Measurements from ENCODE around the gene MICA.
A peak's percentile ranks its signal among the peaks of the same experiment; 100 is the strongest.
"Not testable (repeated sequence)": the region's sequence is repeated elsewhere in the genome, so short reads cannot be mapped to it uniquely, and the experiment has no call there.

Gene MICA

GRCh38 chr6:31446481-31446880, 43.1 kb downstream of the MICA start:
- Mint-ChIP-seq H3K36me3 (ENCODE audit: low read depth) (no peaks in the 10 kb centered on the region), H3K27ac (no peak overlapping the region), H3K27me3 (peaks cover 31% of the 10 kb centered on the region), H3K4me3 (no peak overlapping the region), H3K4me1 (ENCODE audit: low read depth) (peaks cover 8% of the 10 kb centered on the region), H3K9me3 (no peaks in the 10 kb centered on the region)
- DNase-seq, result no peak

GRCh38 chr6:31446999-31447789, 43.8 kb downstream of the MICA start:
- H3K27ac Mint-ChIP-seq; H3K4me1 Mint-ChIP-seq (ENCODE audit: low read depth); H3K36me3 Mint-ChIP-seq (ENCODE audit: low read depth); DNase-seq; H3K9me3 Mint-ChIP-seq; H3K4me3 Mint-ChIP-seq: not testable (repeated sequence)
- peaks cover 28% of the 10 kb centered on the region for H3K27me3 Mint-ChIP-seq

GRCh38 chr6:31450751-31451150, 47.4 kb downstream of the MICA start:
- H3K27ac Mint-ChIP-seq, result no peak overlapping the region

GRCh38 chr6:31452859-31453258, 49.5 kb downstream of the MICA start:
- Mint-ChIP-seq H3K4me3 (no peak overlapping the region), H3K9me3 (no peaks in the 10 kb centered on the region), H3K27me3 (peaks cover 13% of the 10 kb centered on the region), H3K4me1 (ENCODE audit: low read depth) (no peaks in the 10 kb centered on the region), H3K36me3 (ENCODE audit: low read depth) (no peaks in the 10 kb centered on the region), H3K27ac (no peak overlapping the region)
- DNase-seq, result no peak

More at GRCh38 chr6:31450751-31451150, 47.4 kb downstream of the MICA start:
- Mint-ChIP-seq H3K4me3 (no peak overlapping the region), H3K27me3 (peaks cover 15% of the 10 kb centered on the region), H3K36me3 (ENCODE audit: low read depth) (no peaks in the 10 kb centered on the region), H3K9me3 (no peaks in the 10 kb centered on the region), H3K4me1 (ENCODE audit: low read depth) (peaks cover 3% of the 10 kb centered on the region)
- no peak for DNase-seq

- Mint-ChIP-seq H3K36me3 (ENCODE audit: low read depth) (no peaks in the 10 kb centered on the region), H3K4me3 (no peak overlapping the region), H3K4me1 (ENCODE audit: low read depth) (no peaks in the 10 kb centered on the region), H3K27me3 (peaks cover 13% of the 10 kb centered on the region), H3K9me3 (no peaks in the 10 kb centered on the region), H3K27ac (no peak overlapping the region)
- no peak for DNase-seq
Measured at GRCh38 chr6:31453259-31453658, 49.9 kb downstream of the MICA start.

GRCh38 chr6:31459864-31460263, 56.5 kb downstream of the MICA start:
- not testable (repeated sequence) for DNase-seq, H3K27me3 Mint-ChIP-seq, H3K4me3 Mint-ChIP-seq, H3K9me3 Mint-ChIP-seq, H3K27ac Mint-ChIP-seq
- Mint-ChIP-seq H3K36me3 (ENCODE audit: low read depth) (peaks cover 22% of the 10 kb centered on the region), H3K4me1 (ENCODE audit: low read depth) (peaks cover 29% of the 10 kb centered on the region)

GRCh38 chr6:31460361-31461025, 57.1 kb downstream of the MICA start:
- Mint-ChIP-seq H3K27ac (no peak overlapping the region), H3K36me3 (ENCODE audit: low read depth) (peaks cover 28% of the 10 kb centered on the region), H3K4me1 (ENCODE audit: low read depth) (peaks cover 35% of the 10 kb centered on the region), H3K4me3 (no peak overlapping the region), H3K27me3 (no peaks in the 10 kb centered on the region), H3K9me3 (no peaks in the 10 kb centered on the region)
- DNase-seq, result no peak

- H3K4me1 Mint-ChIP-seq (ENCODE audit: low read depth), result peaks cover 53% of the 10 kb centered on the region
- peaks cover 46% of the 10 kb centered on the region for H3K36me3 Mint-ChIP-seq (ENCODE audit: low read depth)
- peak overlapping the region; percentile 99 for H3K4me3 Mint-ChIP-seq
- no peak for DNase-seq
- peak overlapping the region; percentile 97 for H3K27ac Mint-ChIP-seq
- no peaks in the 10 kb centered on the region for H3K27me3 Mint-ChIP-seq
- H3K9me3 Mint-ChIP-seq, result no peaks in the 10 kb centered on the region
Measured at GRCh38 chr6:31462026-31462963, 58.9 kb downstream of the MICA start.

GRCh38 chr6:31462964-31463870, 59.8 kb downstream of the MICA start:
- peaks cover 55% of the 10 kb centered on the region for H3K36me3 Mint-ChIP-seq (ENCODE audit: low read depth)
- H3K4me1 Mint-ChIP-seq (ENCODE audit: low read depth), result peaks cover 62% of the 10 kb centered on the region
- DNase-seq, result peak; percentile 89
- peak overlapping the region; percentile 97 for H3K27ac Mint-ChIP-seq
- no peaks in the 10 kb centered on the region for H3K27me3 Mint-ChIP-seq
- H3K9me3 Mint-ChIP-seq, result no peaks in the 10 kb centered on the region
- H3K4me3 Mint-ChIP-seq, result peak overlapping the region; percentile 99

- Mint-ChIP-seq H3K9me3 (no peaks in the 10 kb centered on the region), H3K4me3 (peak overlapping the region; percentile 99)
Measured at GRCh38 chr6:31464252-31465184, 61.1 kb downstream of the MICA start.

More at GRCh38 chr6:31464252-31465184, 61.1 kb downstream of the MICA start:
- Mint-ChIP-seq H3K4me1 (ENCODE audit: low read depth) (peaks cover 74% of the 10 kb centered on the region), H3K27me3 (no peaks in the 10 kb centered on the region), H3K36me3 (ENCODE audit: low read depth) (peaks cover 59% of the 10 kb centered on the region), H3K27ac (peak overlapping the region; percentile 97)
- DNase-seq, result no peak

Data from activated T-cell treated with anti-CD3 and anti-CD28 coated beads, Interleukin-2, amount 50 U/mL, for 24 hours (primary cell).